SW 1271 (cell line): Measurements from ENCODE around the gene FCRL1.

Experiments used
- DNase-seq, 2 experiments: peaks; one replicate each; lab custom pipeline; 2025; lab: John Stamatoyannopoulos, UW

The FCRL1 gene

GRCh38 chr1:157819896-157820295, at the start of gene FCRL1:
TSS of gene FCRL1 (minus strand) at chr1:157820120. CDS start at chr1:157820037, 83 bp downstream.
- DNase-seq, result no peak

- no peak for DNase-seq
Measured at GRCh38 chr1:157868654-157869053, 48.7 kb upstream of the FCRL1 start.

DNA sequence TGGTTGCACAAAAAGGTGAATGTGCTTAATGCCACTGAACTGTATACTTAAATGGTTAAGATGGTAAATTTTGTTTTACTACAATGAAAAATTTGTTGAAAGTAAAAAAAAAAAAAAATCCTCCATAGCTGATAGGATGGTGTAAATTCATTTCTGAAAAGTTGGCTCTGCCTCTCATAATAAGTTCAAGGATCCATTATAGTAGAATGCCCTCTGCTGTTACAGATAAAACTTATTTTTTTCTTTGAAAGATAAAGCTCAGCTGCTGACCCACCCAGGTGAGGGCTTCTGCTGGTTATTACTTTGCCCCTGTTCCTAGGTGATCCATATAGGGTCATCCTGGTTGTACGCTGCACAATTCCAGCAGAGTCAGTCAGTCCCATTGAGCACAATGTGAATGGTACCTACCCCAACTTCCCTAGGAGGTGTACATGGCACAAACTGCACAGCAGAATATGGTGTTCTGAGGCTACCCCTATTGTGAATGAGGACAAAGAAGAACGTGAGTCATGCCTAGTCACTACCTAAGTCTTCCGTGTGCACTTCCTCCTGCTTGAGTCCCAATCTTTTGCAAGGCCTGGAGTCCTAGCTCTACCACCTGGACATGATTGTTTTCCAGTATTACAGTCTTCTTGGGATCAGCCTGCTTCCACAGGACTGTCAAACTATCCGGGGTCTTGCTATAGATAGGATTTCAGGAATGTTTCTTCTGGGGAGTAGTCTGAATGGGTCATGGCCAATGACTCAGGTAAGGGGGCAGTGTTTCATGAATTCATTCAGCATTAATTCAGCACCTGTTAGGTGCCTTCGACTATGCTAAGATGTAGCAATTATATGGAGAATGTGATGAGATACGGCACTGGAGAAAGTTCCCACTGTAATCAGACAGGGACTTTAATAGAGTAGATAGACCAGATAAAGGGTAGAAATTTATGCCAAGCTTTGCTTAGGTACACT, 42.5 kb upstream of the FCRL1 start:
- no peak for DNase-seq

DNA sequence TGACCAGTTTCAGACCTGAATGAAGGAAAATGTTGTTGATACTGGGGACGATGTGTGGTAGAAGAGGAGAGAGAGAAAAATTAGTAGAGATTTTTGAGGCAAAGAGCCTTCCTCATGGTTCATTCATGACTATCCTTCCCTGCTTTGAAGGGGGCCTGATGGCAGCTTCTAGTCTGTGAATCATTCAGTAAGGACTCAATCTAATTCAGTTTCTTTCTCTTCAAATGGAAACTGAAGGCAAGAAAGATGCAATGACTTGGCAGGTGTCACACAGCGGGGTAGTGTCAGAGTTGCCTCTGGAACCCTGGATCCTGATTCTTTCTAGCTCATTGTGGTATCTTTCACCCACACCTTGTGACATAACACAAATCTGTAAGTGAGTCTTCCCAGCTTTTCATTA, 36.6 kb upstream of the FCRL1 start:
- no peak for DNase-seq

- no peak for DNase-seq
Measured at GRCh38 chr1:157852476-157852875, 32.6 kb upstream of the FCRL1 start.

DNA sequence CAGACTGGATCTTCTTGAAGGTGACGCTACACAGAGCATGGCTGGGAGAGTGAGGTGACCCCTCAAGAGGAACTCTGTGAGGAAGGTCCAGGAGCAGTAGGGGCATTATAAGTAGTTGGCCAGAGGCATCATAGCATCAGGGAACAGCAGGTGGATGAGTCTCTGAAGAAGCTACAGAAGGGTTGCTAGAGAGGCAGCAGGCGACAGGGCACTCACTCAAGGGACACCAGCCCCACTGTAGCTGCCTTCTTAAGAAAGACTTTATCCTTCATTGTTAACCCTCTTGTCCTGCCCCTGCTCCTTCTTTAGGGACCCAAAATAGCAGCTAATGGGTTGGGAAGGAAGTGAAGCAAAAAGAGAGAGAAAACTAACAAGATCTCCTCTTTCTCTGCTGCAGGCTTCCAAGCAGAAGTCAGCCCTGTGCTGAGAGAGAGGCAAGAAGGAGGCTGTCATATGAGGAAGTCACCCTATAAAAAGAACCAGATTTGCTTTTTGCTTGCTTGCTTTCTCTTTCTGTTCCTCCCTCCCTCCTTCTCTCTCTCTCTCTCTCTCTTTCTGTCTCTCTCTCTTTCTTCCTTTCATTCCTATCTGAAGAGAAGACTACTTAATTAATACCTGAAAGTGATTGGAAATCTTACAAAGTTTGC, 29.4 kb upstream of the FCRL1 start:
- no peak for DNase-seq

DNA sequence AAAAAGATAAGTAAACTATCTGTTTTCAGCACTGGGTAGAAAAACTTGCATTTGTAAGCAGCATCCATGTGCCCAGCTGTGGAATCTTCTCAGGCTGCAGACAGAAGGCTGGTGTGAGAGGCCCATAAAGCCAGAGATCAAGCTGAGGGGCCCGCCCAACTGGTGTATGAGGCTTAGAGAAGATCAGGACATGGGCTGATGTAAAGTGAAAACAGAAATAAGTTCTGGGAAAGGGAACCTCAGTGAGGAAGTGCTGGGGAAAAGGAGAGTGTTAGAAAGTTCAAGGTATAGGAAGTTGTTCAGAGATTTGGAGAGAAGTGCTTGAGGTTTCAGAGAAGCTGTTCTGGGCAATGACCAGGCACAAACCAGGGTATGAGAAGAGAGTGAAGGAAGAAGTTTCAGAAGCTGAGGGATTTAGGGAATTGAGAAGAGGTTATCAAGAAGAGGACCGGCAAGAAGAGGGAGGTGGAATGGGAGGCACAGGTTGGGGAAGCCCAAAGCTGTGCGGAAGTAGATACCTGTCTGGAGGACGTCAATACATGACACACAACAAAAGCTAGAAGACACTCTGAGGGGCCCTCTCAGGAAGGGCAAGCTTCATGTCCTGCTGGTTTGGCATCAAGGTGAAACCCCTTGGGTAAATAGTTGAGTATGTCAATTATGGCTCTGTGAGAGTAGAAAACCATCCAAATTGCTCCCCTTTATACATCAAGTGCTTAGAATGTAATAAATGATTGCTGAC, 24.3 kb upstream of the FCRL1 start:
- DNase-seq, result no peak

DNA sequence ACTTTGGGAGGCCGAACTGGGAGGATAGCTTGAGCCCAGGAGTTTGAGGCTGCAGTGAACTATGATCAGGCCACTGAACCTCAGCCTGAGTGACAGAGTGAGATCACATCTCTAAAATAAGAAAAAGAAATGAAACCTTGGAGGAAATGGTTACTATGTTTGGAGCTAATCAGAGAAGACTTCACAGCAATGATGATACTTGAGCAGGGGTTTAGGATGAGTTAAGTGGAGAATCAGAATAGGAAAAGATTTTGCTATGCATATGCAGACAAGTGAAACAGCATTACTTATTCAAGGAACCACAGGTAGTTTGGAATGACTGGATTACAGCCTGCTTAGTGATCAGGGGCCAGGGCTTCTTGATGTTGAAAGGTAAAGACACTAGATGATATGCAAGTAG, 23.0 kb upstream of the FCRL1 start:
- DNase-seq, result no peak

- DNase-seq, result no peak
Measured at GRCh38 chr1:157841708-157842107, 21.8 kb upstream of the FCRL1 start, which contains the start of gene CD5L. TSS of gene CD5L (minus strand) at chr1:157841808. CDS start at chr1:157841701, 107 bp downstream.

GRCh38 chr1:157838966-157839365, 19.0 kb upstream of the FCRL1 start:
- DNase-seq, result no peak

GRCh38 chr1:157834430-157834829, 14.5 kb upstream of the FCRL1 start:
- no peak for DNase-seq

DNA sequence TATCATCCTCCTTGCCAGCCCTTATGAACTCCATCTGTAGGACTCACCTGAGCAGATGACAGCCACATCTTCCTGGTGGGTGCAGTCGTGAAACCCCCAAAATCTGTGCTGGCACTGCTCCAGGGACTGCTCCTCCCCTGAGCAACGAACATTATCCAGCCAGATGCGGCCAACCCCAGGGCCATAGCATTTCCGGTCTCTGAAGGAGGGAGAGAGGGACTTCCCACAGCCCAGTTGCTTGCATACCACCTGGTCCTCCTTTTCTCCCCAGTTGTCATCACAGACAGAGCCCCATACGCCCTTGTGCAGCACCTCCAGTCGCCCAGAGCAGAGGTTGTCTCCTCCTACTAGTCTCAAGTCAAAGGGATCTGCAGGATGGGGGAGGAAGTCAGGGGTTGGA, 13.2 kb upstream of the FCRL1 start:
- DNase-seq, result no peak

- DNase-seq, result no peak
Measured at GRCh38 chr1:157831968-157832626, 12.2 kb upstream of the FCRL1 start.

DNA sequence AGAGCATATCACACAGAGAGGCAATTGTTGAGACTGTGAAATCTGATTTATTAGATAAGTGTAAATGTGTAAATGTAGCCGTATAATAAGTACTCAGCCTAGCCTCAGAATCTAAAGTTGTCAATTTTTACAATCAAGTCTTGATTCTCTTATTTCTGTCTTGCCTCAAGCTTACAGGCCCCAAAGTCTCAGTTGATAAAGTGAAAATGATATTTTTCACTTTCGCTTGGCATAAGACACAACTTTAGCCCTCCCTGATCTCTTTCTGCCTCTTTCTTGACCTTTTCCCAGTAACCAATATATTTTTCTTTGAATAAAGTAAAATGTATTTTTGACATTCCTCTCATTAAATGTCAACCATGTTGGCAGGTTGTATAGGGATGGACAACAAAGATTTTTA, 11.0 kb upstream of the FCRL1 start:
- DNase-seq, result no peak

DNA sequence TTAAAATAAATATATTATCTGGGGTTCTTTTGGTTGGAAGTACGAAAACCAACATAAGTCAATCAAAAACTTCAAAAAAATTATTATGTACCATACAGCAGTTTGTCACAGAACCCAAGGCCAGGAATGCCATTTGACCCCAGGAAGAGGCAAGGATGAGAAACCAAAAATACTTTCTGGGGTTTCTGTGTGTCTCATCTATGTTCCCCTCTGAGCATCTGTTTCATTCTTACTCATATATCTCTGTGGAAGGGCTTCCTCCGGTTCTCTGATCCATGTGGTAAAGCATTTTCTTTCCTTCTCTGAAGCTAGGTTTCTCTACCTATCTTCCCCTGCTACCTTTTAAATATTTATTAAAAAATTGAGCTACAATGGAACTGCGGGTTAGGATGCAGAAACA, 9.8 kb upstream of the FCRL1 start:
- no peak for DNase-seq

GRCh38 chr1:157829210-157829609, 9.3 kb upstream of the FCRL1 start:
- DNase-seq, result no peak

GRCh38 chr1:157820299-157820698, 379 bp upstream of the FCRL1 start:
- DNase-seq, result no peak

- no peak for DNase-seq
Measured at GRCh38 chr1:157819215-157819614, 705 bp downstream of the FCRL1 start.

GRCh38 chr1:157813269-157813668, 6.7 kb downstream of the FCRL1 start:
- DNase-seq, result no peak

DNA sequence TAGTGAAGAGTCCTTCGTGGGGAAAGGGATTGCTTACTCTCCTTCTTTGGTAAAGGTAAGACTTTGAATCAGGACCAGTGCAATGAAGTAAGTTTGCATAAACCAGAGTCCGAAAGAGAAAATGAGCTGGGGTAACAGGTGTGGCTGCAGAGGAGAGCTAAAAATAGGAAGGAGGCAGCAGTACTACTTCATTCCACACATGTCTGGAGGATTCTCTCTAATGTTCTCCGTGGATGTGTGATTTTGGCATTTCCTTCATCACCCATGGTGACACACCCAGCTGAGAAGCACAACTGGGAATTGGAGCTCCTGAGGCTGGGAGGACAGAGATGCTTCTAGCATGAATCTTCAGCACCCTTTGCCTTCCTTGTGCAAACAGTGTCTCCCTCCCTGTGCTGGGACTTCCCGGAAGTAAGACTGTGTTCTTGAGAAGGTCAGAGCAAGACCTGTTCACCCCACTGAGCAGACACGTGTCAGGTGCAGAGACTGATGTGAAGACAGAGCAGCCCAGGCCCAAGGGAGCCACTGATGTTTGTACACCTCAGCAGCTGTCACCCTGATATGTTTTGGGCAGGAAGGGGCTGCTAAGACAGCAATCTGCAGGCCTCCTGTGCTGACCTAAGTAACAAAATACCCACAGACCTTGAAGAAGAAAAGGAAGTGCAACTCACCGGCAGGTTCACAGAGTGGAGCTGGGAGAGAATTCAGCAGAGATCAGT, 13.3 kb downstream of the FCRL1 start:
- no peak for DNase-seq

- DNase-seq, result no peak
Measured at GRCh38 chr1:157803851-157804250, 16.1 kb downstream of the FCRL1 start.
